HG03439 (cell line): ENCODE results near the gene INO80C.

ENCODE experiments used
- ATAC-seq: cut with Tn5 transposase; IDR thresholded peaks from one replicate; pipeline ENCODE4 v1.9.1; 2021; ENCODE audit warnings: mild to moderate bottlenecking, moderate library complexity; ENCODE audit not compliant: unreplicated experiment

Gene INO80C

GRCh38 chr18:35435401-35435800 lies 62.4 kb downstream of the INO80C start:
- ATAC-seq, result no peak

- ATAC-seq, result no peak
Observed at GRCh38 chr18:35432565-35433001, 65.2 kb downstream of the INO80C start.

- no peak for ATAC-seq
Observed at GRCh38 chr18:35431374-35431741, 66.4 kb downstream of the INO80C start.

GRCh38 chr18:35430721-35431373 lies 66.9 kb downstream of the INO80C start:
- no peak for ATAC-seq

- ATAC-seq, result no peak
Observed at GRCh38 chr18:35426786-35427185, 71.0 kb downstream of the INO80C start.

- no peak for ATAC-seq
Observed at GRCh38 chr18:35424356-35424755, 73.4 kb downstream of the INO80C start.

GRCh38 chr18:35422237-35422636 lies 75.5 kb downstream of the INO80C start:
- no peak for ATAC-seq

GRCh38 chr18:35418610-35419009 lies 79.2 kb downstream of the INO80C start:
- no peak for ATAC-seq
